ENCODE data around the gene GJA3.

GRCh38 chr13:20140487-20140886, 20.4 kb downstream of the GJA3 start:
- TF ChIP-seq CTCF (IDR thresholded peaks at IDR 0.05), result no peak
- TF ChIP-seq POLR2A (IDR thresholded peaks at IDR 0.05), result no peak
- no peak for TF ChIP-seq POLR2AphosphoS5 (IDR thresholded peaks at IDR 0.05)
